HCEC 1CT (cell line): ENCODE data around the gene NDUFB7.
A peak's percentile ranks its signal among the peaks of the same experiment; 100 is the strongest.
"Not testable (repeated sequence)": the region's sequence is repeated elsewhere in the genome, so short reads cannot be mapped to it uniquely, and the experiment has no call there.

ENCODE experiments used
- DNase-seq: peaks from one replicate; pipeline ENCODE4 v3.0.0-alpha.2; 2017

Gene NDUFB7

GRCh38 chr19:14553042-14553938 is 18.6 kb downstream of the NDUFB7 start:
- DNase-seq = no peak

- not testable (repeated sequence) for DNase-seq
These were observed 19.9 kb downstream of the NDUFB7 start for GRCh38 chr19:14552006-14552360.

GRCh38 chr19:14551134-14552005 is 20.5 kb downstream of the NDUFB7 start:
- DNase-seq = not testable (repeated sequence)

DNA sequence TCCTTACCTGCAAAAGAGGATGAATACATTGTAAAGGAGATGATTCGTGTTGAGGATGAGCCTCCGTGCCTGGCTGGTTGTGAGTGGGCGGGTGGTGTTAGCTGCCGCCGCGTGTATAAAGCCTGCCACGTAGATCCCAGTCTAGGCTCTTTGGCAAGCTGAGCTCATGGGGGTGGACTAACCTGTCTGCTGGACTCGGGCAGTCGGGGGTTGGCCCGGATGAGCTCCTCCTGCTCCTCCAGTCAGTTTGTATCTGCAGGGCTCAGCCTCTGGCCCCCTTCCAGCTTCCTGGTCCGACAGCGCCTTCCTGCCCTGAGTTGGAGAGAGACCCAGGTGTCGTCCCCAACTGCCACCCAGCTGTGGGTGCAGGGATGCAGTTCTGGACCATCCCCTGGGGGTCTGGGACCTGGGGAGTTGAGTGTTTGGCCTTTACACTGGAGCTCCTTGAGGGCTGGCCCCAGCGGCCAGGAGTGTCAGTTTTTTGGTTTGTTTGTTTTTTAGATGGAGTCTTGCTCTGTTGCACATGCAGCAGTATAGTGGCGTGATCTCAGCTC is 21.6 kb downstream of the NDUFB7 start:
- no peak for DNase-seq

- DNase-seq = no peak
These were observed 26.2 kb downstream of the NDUFB7 start for GRCh38 chr19:14545716-14546082.

DNA sequence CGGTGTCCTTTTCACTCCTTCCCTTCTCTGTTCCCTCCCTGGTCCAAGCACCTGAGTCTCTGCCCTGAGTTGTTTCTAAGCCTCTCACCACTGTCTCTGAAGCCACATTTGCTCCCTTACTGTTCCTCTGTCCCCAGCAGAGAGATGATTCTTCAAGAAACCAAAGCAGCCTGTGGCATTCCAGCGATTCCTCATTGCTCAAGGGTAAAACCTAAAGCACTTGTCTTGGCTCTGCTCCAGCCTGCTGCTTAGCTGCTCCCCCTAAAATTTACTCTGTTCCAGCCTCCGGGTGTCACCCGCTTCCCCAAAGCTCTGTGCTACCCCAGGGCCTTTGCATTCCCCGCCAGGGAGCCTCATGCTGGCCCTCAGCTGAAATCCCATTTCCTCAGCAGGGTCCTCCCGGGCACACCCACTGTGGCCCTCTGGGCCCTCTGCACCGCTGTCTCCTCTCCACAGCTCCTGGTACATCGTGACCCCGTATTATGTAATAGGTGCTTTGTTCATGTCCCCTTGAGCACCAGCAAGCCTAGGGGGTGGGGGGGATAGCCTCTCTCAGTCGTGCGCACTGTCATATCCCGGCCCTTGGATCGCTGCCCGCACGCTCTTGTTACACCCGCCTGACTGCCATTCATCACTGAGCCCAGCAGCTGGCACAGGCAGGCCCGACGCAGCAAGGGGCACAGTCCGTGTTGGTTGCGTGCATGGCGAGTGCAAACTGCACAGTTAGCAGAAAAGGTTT is 26.7 kb downstream of the NDUFB7 start:
- no peak for DNase-seq

GRCh38 chr19:14544047-14544446 is 27.8 kb downstream of the NDUFB7 start:
- DNase-seq = no peak

GRCh38 chr19:14542711-14543328 is 29.0 kb downstream of the NDUFB7 start:
- DNase-seq = peak; percentile 20

GRCh38 chr19:14541979-14542378 is 29.9 kb downstream of the NDUFB7 start:
- DNase-seq = not testable (repeated sequence)

GRCh38 chr19:14540741-14541525 is 30.9 kb downstream of the NDUFB7 start:
- no peak for DNase-seq

GRCh38 chr19:14536926-14537692 is 34.8 kb downstream of the NDUFB7 start:
- DNase-seq = peak; percentile 3

DNA sequence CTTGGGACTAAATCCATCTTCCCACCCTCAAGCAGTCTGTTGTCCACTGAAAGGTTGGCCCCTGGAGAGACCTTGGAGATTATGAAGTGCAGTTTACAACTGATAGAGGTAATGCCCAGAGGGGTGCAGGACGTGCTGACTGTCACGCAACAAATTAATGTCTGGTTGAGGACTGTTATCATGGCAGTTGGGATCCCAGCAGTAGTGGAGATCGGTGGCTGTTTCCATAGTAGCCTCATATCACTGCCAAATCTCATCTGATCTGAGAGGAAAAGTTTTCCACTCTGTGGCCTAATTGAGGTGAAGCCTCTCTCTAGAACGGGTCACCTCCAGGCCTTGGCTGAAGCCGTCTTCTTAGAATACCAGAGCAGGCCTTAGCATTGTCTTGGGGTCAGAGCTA is 38.4 kb downstream of the NDUFB7 start:
- DNase-seq = no peak

DNA sequence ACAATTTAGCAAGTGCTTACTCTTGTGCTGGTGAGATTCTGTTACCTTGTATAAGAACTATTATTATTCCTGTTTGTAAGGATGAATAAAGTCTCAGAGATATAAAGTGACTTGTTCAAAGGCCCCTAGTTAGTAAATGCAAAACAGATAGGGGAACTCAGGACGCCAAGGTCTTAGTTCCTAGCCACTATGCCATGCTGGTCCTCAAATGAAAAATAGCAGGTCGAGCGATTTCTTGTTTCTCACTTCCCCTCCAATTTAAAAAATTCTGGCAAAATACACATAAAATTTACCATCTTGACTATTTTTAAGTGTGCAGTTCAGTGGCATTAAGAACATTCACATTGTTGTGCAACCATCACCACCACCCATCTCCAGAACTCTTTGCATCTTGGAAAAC is 41.4 kb downstream of the NDUFB7 start:
- no peak for DNase-seq

- no peak for DNase-seq
These were observed 41.9 kb downstream of the NDUFB7 start for GRCh38 chr19:14530005-14530348.

DNA sequence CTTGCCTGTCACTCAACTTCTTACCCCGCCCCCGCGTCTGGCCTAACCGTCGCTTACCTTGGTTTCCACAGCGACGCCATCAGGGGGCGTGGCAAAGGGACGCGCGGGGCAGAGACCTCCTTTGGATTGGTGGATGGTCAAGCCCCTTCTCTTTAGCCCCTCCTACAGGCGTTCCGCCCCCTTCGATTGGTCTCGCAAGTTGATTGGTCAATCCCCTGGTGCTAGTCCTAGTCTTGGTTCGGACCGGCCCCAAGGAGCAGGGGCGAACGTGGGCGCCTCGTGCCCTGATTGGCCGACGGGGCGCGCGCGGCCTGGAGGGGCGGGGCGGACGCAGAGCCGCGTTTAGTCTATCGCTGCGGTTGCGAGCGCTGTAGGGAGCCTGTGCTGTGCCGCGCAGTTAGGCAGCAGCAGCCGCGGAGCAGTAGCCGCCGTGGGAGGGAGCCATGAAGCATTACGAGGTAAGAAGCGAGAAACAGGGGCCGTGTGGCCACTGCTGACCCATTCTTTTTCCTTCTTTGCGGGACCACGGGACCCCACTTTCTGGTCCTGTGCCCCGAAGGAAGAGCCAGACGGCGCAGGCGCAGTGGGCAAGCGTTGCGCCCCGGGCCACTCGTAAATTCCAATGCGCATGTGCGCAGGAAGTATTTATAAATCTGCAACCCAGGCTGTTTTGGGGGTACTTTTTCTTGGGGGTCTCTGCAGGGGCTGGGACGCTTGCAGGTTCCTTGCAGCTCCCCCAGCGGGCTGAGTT is 42.4 kb downstream of the NDUFB7 start, which contains the start of gene TECR:
TECR (plus strand) TSS at position 341 of the 751 bp plus-strand sequence; CDS start at position 444, 103 bp downstream.
- peak; percentile 100 for DNase-seq

DNA sequence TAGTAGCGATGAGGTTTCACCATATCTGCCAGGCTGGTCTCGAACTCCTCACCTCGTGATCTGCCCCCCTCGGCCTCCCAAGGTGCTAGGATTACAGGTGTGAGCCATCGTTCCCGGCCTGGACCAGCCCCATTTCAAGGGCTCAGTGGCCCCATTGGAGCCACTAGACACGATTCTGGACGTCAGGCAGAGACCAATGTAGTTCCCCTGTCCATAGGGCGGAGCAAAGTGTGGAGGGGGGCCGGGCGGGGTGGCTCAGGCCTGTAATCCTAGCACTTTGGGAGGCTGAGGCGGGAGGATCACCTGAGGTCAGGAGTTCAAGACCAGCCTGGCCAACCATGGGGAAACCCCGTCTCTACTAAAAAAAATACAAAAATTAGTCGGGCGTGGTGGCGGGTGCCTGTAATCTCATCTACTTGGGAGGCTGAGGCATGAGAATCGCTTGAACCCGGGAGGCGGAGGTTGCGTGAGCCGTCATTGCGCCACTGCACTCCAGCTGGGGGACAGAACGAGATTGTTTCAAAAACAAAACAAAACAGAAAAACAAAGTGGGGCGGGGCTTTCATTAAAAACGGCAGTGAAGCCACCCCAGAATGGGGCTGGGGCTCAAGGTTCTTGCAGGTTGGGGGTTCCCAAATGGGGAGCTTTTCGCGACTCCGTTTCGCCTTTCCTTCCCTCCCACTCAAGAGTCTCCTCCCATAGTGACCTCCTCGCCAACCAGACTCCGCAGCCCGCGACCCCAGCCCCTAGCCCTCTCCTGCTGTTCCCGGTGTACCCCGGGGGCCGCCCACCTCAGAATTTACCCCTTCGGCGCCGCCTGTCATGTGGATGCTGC is 43.2 kb downstream of the NDUFB7 start:
- DNase-seq = no peak

GRCh38 chr19:14526423-14526822 is 45.4 kb downstream of the NDUFB7 start:
- DNase-seq = no peak

GRCh38 chr19:14525729-14526128 is 46.1 kb downstream of the NDUFB7 start:
- DNase-seq = no peak

DNA sequence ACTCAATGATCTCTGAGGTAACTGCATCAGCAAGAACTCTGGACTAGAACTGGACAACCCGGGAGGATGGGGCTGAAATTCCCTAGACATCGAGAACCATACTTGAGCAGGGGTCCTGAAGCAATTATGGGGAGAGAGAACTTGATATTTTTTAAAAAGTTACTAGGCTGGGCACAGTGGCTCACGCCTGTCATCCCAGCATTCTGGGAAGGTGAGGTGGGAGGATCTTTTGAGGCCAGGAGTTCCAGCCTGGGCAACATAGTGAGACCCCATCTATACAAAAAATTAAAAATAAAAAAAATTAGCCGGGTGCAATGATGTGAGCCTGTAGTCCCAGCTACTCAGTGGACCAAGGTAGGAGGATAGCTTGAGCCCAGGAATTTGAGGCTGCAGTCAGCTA is 51.3 kb downstream of the NDUFB7 start:
- no peak for DNase-seq
